GM19043 (cell line): Measurements from ENCODE around the gene UQCR11.

Experiments used
- ATAC-seq: cut with Tn5 transposase; IDR thresholded peaks from one replicate; pipeline ENCODE4 v1.9.1; 2021; ENCODE audit warnings: low read depth; ENCODE audit not compliant: unreplicated experiment

UQCR11 gene

GRCh38 chr19:1618157-1619093, 13.2 kb upstream of the UQCR11 start:
- no peak for ATAC-seq

- ATAC-seq = no peak
Observed at GRCh38 chr19:1616875-1617274, 11.6 kb upstream of the UQCR11 start.

GRCh38 chr19:1616396-1616795, 11.1 kb upstream of the UQCR11 start:
- ATAC-seq = no peak

- no peak for ATAC-seq
Observed at GRCh38 chr19:1615156-1615765, 10.0 kb upstream of the UQCR11 start.

- ATAC-seq = no peak
Observed at GRCh38 chr19:1613808-1614570, 8.7 kb upstream of the UQCR11 start.

GRCh38 chr19:1613146-1613545, 7.9 kb upstream of the UQCR11 start:
- no peak for ATAC-seq

GRCh38 chr19:1612114-1613086, 7.1 kb upstream of the UQCR11 start:
- ATAC-seq = no peak

GRCh38 chr19:1611353-1611752, 6.1 kb upstream of the UQCR11 start:
- ATAC-seq = no peak

- no peak for ATAC-seq
Observed at GRCh38 chr19:1610579-1610978, 5.3 kb upstream of the UQCR11 start.

GRCh38 chr19:1609680-1610474, 4.6 kb upstream of the UQCR11 start:
- no peak for ATAC-seq

- no peak for ATAC-seq
Observed at GRCh38 chr19:1609103-1609396, 3.8 kb upstream of the UQCR11 start.

- no peak for ATAC-seq
Observed at GRCh38 chr19:1608359-1609102, 3.3 kb upstream of the UQCR11 start.

- ATAC-seq = peak; percentile 9
Observed at GRCh38 chr19:1606138-1606651, 933 bp upstream of the UQCR11 start.

- ATAC-seq = no peak
Observed at GRCh38 chr19:1602091-1602707, 3.1 kb downstream of the UQCR11 start.

- no peak for ATAC-seq
Observed at GRCh38 chr19:1601613-1602064, 3.6 kb downstream of the UQCR11 start.

- ATAC-seq = no peak
Observed at GRCh38 chr19:1599460-1599846, 5.8 kb downstream of the UQCR11 start.

- ATAC-seq = no peak
Observed at GRCh38 chr19:1598777-1599459, 6.3 kb downstream of the UQCR11 start.

GRCh38 chr19:1593501-1593772, 11.8 kb downstream of the UQCR11 start:
- no peak for ATAC-seq
